Liver (tissue), 9 donors: Measurements from ENCODE around the gene ZIC1. TPM values are rescaled to one million over a fixed set of nuclear protein-coding genes. Genes with fewer than 3 reads are reported as not detected.

Source experiments
- DNase-seq: peaks from one replicate; pipeline ENCODE4 v3.0.0-alpha.2; 2017; ENCODE audit warnings: low spot score
- H3K27ac ChIP-seq, 2 donors: one replicate each; pipeline ENCODE4 v1.7.0; 2013; ENCODE audit warnings: inconsistent platforms in 2 of 2, low read length in 2 of 2, control low read depth in 1 of 2, low read depth in 1 of 2, mild to moderate bottlenecking in 1 of 2
- H3K27me3 ChIP-seq, 4 donors: one replicate each; pipeline versions ENCODE4 v1.6.1 to v1.7.0; 2013; ENCODE audit warnings: low read length in 3 of 4, inconsistent platforms in 1 of 4, mild to moderate bottlenecking in 1 of 4, moderate library complexity in 1 of 4; ENCODE audit not compliant: control insufficient read depth in 4 of 4, insufficient read depth in 4 of 4
- H3K36me3 ChIP-seq, 4 donors: one replicate each; pipeline versions ENCODE4 v1.6.1 to v1.7.0; 2013; ENCODE audit warnings: low read length in 3 of 4, mild to moderate bottlenecking in 3 of 4, low read depth in 1 of 4, moderate library complexity in 1 of 4; ENCODE audit not compliant: control insufficient read depth in 4 of 4, insufficient read depth in 3 of 4
- H3K4me1 ChIP-seq, 4 donors: one replicate each; pipeline versions ENCODE4 v1.6.1 to v1.7.0; 2013; ENCODE audit warnings: low read length in 3 of 4, mild to moderate bottlenecking in 3 of 4, moderate library complexity in 1 of 4; ENCODE audit not compliant: control insufficient read depth in 4 of 4, insufficient read depth in 4 of 4
- H3K4me3 ChIP-seq, 3 donors: one replicate each; pipeline versions ENCODE4 v1.6.1 to v1.7.0; 2013; ENCODE audit warnings: low read length in 3 of 3, control low read depth in 1 of 3, low read depth in 1 of 3, mild to moderate bottlenecking in 1 of 3
- H3K9ac ChIP-seq, 2 donors: one replicate each; pipeline ENCODE4 v1.7.0; 2013; ENCODE audit warnings: low read length in 2 of 2, mild to moderate bottlenecking in 2 of 2, moderate library complexity in 2 of 2, control low read depth in 1 of 2, low read depth in 1 of 2
- H3K9me3 ChIP-seq, 4 donors: one replicate each; pipeline versions ENCODE4 v1.6.1 to v1.7.0; 2013; ENCODE audit warnings: low read length in 3 of 4; ENCODE audit not compliant: control insufficient read depth in 4 of 4
- FOXA1 ChIP-seq: IDR thresholded peaks from 2 replicates; pipeline ENCODE4 v1.6.1; 2016; ENCODE audit warnings: antibody characterized with exemption
- FOXA2 ChIP-seq: IDR thresholded peaks from 2 replicates; pipeline ENCODE4 v1.6.1; 2016; ENCODE audit warnings: antibody characterized with exemption
- GABPA ChIP-seq, 2 donors: IDR thresholded peaks in 1 of 2; conservative IDR thresholded peaks in 1 of 2; 2 replicates each; pipeline ENCODE4 v1.6.1; 2016; ENCODE audit warnings: antibody characterized with exemption in 2 of 2, mild to moderate bottlenecking in 1 of 2, moderate library complexity in 1 of 2
- HNF4G ChIP-seq: IDR thresholded peaks from 2 replicates; pipeline ENCODE4 v1.6.1; 2016; ENCODE audit warnings: antibody characterized with exemption
- JUND ChIP-seq, 2 donors: IDR thresholded peaks; 2 replicates each; pipeline ENCODE4 v1.6.1; 2016; ENCODE audit warnings: antibody characterized with exemption in 2 of 2
- NR2F2 ChIP-seq: IDR thresholded peaks from 2 replicates; pipeline ENCODE4 v1.6.1; 2016; ENCODE audit warnings: antibody characterized with exemption
- RAD21 ChIP-seq, 2 donors: IDR thresholded peaks; 2 replicates each; pipeline ENCODE4 v1.6.1; 2016; ENCODE audit warnings: antibody characterized with exemption in 2 of 2, mild to moderate bottlenecking in 2 of 2
- RXRA ChIP-seq, 2 donors: IDR thresholded peaks; 2 replicates each; pipeline ENCODE4 v1.6.1; 2017 to 2018; ENCODE audit warnings: antibody characterized with exemption in 2 of 2, mild to moderate bottlenecking in 1 of 2
- TAF1 ChIP-seq: conservative IDR thresholded peaks from 2 replicates; pipeline ENCODE4 v1.6.1; 2016; ENCODE audit warnings: antibody characterized with exemption, mild to moderate bottlenecking
- YY1 ChIP-seq: IDR thresholded peaks from 2 replicates; pipeline ENCODE4 v1.6.1; 2016; ENCODE audit warnings: antibody characterized with exemption, mild to moderate bottlenecking
- WGBS: extraction: QIAGEN DNeasy Blood & Tissue Kit; methylation state at CpG from one replicate; pipeline ENCODE4 v1.1.7; 2013; 5-methylcytosine and 5-hydroxymethylcytosine counted together
- polyA plus RNA-seq, 2 donors: library from polyadenylated mRNA; stranded (reverse) in 1 of 2; unstranded in 1 of 2; fragments of 200-250 nt in 1 of 2; fragments of >200 nt in 1 of 2; fragmentation: Nextera tagmentation in 1 of 2; extraction: Ambion mirVana in 1 of 2; gene quantifications; one replicate each; pipeline versions ENCODE4 v1.2.1 to v1.2.3, GENCODE V29; 2013 to 2015
- total RNA-seq, 2 donors: library from RNA; depleted of rRNA; stranded (reverse); fragments of >200 nt; gene quantifications; one replicate each; pipeline ENCODE4 v1.2.3, GENCODE V29; 2014
- TF ChIP-seq, protein P1 (sequence below): IDR thresholded peaks from 2 replicates; pipeline ENCODE4 v1.6.1; 2016; ENCODE audit warnings: antibody characterized with exemption, mild to moderate bottlenecking
- TF ChIP-seq, protein P2 (sequence below): IDR thresholded peaks from 2 replicates; pipeline ENCODE4 v1.6.1; 2016; ENCODE audit warnings: antibody characterized with exemption
- TF ChIP-seq, protein P3 (sequence below): IDR thresholded peaks from 2 replicates; pipeline ENCODE4 v1.6.1; 2016; ENCODE audit warnings: antibody characterized with exemption
- TF ChIP-seq, protein P4 (sequence below): fragments of 150-350 bp; IDR thresholded peaks from 2 replicates; pipeline ENCODE4 v1.5.1; 2017; ENCODE audit warnings: improper control_type of control experiment, low read depth, low read length; ENCODE audit not compliant: missing input control
- donor health status: healthy.
- donor health status: healthy.
- donor health status: healthy.
- donor health status: healthy.
- donor health status: healthy.

Gene ZIC1
- total and polyA plus RNA-seq, 4 donors, result 4.4 TPM; not detected in 3

DNA sequence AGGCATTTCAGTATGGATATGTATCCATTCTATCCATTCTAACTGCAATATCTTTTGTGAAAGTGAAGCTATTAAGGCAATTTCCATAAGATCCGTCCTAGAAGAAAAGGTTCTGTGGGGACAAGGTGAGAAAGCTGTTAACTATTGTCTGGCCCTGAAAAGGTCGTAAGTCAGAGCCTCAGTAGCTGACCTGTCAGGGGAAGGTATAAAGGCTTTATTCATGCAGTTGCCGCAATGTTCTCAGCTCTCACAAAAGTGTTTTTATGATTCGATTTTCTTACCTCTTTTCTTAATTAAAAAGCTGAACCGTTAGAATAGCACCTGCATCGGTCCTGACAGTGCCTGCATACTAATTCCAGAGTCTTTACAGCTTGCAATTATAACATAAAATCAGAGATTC is 27.6 kb upstream of the ZIC1 start (continued):
- TF ChIP-seq, protein P1, sequence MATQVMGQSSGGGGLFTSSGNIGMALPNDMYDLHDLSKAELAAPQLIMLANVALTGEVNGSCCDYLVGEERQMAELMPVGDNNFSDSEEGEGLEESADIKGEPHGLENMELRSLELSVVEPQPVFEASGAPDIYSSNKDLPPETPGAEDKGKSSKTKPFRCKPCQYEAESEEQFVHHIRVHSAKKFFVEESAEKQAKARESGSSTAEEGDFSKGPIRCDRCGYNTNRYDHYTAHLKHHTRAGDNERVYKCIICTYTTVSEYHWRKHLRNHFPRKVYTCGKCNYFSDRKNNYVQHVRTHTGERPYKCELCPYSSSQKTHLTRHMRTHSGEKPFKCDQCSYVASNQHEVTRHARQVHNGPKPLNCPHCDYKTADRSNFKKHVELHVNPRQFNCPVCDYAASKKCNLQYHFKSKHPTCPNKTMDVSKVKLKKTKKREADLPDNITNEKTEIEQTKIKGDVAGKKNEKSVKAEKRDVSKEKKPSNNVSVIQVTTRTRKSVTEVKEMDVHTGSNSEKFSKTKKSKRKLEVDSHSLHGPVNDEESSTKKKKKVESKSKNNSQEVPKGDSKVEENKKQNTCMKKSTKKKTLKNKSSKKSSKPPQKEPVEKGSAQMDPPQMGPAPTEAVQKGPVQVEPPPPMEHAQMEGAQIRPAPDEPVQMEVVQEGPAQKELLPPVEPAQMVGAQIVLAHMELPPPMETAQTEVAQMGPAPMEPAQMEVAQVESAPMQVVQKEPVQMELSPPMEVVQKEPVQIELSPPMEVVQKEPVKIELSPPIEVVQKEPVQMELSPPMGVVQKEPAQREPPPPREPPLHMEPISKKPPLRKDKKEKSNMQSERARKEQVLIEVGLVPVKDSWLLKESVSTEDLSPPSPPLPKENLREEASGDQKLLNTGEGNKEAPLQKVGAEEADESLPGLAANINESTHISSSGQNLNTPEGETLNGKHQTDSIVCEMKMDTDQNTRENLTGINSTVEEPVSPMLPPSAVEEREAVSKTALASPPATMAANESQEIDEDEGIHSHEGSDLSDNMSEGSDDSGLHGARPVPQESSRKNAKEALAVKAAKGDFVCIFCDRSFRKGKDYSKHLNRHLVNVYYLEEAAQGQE, result no peak
- TF ChIP-seq, protein P2, sequence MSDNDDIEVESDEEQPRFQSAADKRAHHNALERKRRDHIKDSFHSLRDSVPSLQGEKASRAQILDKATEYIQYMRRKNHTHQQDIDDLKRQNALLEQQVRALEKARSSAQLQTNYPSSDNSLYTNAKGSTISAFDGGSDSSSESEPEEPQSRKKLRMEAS, result no peak
- TF ChIP-seq, protein P3, sequence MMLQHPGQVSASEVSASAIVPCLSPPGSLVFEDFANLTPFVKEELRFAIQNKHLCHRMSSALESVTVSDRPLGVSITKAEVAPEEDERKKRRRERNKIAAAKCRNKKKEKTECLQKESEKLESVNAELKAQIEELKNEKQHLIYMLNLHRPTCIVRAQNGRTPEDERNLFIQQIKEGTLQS, result no peak

DNA sequence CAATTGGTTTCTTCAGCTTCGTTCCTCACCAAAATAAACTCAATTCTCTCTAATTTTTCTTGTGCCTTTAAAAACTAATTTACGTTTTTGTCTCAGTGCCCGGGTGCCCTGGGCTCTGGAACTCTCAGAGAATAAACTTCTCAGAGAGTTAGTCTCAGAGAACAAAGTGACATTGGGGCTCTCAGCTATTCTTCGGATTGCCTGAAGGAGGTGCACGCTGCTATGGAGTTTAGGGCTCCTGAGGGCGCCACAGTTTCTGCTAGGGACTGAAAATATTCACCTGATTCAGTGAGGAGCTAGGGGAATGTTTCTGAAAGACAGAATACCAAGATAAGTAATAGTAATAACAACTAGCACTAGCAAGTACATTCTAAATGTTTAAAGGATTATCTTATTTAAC is 25.5 kb upstream of the ZIC1 start:
- peaks cover 15 to 45% (median 30%) of the 10 kb centered on the region in 4 donors for H3K27me3 ChIP-seq
- DNase-seq, result no peak
- no peak overlapping the region for H3K4me3 ChIP-seq
- 4% methylated on average over 6 of the region's 6 CpGs for WGBS
- H3K36me3 ChIP-seq, result no peaks in the 10 kb centered on the region
- no peak overlapping the region for H3K27ac ChIP-seq
- H3K9ac ChIP-seq, result no peak overlapping the region
- no peaks in the 10 kb centered on the region for H3K4me1 ChIP-seq
- no peaks in the 10 kb centered on the region for H3K9me3 ChIP-seq
- no peak for TF ChIP-seq HNF4G
- TF ChIP-seq NR2F2, result no peak
- peak; percentile 23 to 62 for TF ChIP-seq RAD21 (IDR thresholded peaks at IDR 0.05)
- no peak for TF ChIP-seq FOXA2

DNA sequence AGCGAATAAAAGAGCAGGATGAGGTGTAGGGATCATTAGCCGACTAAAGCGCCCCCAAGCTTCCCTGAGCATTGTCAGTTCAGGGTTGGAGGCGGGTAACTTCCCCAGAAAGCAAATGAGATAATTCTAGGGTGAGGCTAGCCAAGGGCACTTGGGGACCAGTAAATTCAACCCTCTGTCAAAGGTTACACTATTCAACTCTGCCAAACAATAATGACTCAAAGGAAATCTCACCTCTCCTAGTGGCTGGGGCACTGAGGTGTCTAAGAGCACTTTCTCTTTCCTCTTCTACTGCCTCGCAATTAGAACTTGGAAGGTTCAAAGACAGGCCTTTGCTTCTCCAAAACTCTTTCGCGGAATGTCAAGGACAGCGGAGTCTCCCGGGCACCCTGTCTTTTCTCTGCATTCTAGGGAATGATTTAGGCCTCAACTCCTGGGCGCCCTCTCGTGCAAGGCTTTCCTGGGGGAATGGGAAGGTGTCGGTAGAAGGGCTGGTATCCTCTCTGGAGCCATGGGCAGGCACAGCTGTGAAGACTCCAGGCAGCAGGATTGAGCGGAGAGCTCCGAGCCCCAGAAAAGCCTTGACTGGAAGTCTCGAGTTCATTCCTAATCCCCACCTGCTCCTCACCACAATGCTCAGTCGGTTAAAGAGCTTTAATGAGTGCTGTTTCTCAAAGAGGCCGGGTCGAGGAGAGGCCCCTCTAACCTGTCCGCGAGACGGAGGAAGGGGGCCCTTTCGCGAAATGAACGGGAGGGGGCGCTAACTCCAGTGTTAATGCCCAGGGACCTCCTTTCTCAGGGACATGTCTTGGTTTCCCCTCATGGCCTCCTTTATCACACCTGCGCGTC is 24.7 kb upstream of the ZIC1 start:
- no peak overlapping the region for H3K4me3 ChIP-seq
- WGBS, result 8% methylated on average over 27 of the region's 27 CpGs
- peaks cover 16 to 50% (median 33%) of the 10 kb centered on the region in 4 donors for H3K27me3 ChIP-seq
- H3K9ac ChIP-seq, result no peak overlapping the region
- TF ChIP-seq FOXA1, result no peak
- TF ChIP-seq YY1, result no peak
- no peak for TF ChIP-seq GABPA (IDR thresholded peaks at IDR 0.05 in 1 of 2, conservative IDR thresholded peaks at IDR 0.05 in 1 of 2)
- TF ChIP-seq, protein P3, result no peak
- TF ChIP-seq RXRA (IDR thresholded peaks at IDR 0.05), result no peak
- no peak for TF ChIP-seq JUND (IDR thresholded peaks at IDR 0.05)
- TF ChIP-seq, protein P4, sequence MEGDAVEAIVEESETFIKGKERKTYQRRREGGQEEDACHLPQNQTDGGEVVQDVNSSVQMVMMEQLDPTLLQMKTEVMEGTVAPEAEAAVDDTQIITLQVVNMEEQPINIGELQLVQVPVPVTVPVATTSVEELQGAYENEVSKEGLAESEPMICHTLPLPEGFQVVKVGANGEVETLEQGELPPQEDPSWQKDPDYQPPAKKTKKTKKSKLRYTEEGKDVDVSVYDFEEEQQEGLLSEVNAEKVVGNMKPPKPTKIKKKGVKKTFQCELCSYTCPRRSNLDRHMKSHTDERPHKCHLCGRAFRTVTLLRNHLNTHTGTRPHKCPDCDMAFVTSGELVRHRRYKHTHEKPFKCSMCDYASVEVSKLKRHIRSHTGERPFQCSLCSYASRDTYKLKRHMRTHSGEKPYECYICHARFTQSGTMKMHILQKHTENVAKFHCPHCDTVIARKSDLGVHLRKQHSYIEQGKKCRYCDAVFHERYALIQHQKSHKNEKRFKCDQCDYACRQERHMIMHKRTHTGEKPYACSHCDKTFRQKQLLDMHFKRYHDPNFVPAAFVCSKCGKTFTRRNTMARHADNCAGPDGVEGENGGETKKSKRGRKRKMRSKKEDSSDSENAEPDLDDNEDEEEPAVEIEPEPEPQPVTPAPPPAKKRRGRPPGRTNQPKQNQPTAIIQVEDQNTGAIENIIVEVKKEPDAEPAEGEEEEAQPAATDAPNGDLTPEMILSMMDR, result no peak
- TF ChIP-seq TAF1, result no peak
- TF ChIP-seq, protein P2, result no peak
- no peak for DNase-seq
- H3K9me3 ChIP-seq, result no peaks in the 10 kb centered on the region
- no peaks in the 10 kb centered on the region for H3K4me1 ChIP-seq
- H3K36me3 ChIP-seq, result no peaks in the 10 kb centered on the region
- no peak overlapping the region for H3K27ac ChIP-seq
